AG04449 (cell line): Measurements from ENCODE around the gene TSPAN9.

ENCODE experiments used
- CTCF ChIA-PET: fragments of 350-600 bp; formaldehyde crosslinking; extraction: SDS; loops from one replicate; lab custom pipeline; 2021; ENCODE audit warnings: antibody characterized with exemption; lab: Yijun Ruan, JAX
- POLR2A ChIA-PET: fragments of 400-600, 350-600 bp; formaldehyde crosslinking; extraction: SDS; loops from one replicate; lab custom pipeline; 2020; ENCODE audit warnings: antibody characterized with exemption, inconsistent platforms; lab: Yijun Ruan, JAX
- DNase-seq: peaks from one replicate; pipeline ENCODE4 v3.0.0-alpha.2; 2010; ENCODE audit warnings: low read depth, low spot score
- H3K4me3 ChIP-seq: 2 replicates; pipeline ENCODE4 v1.5.1; 2011; ENCODE audit warnings: low read depth, mild to moderate bottlenecking, control low read depth, low read length
- CTCF ChIP-seq: IDR thresholded peaks from one replicate; pipeline ENCODE4 v1.5.1; 2011; ENCODE audit warnings: mild to moderate bottlenecking, moderate library complexity, low read length, control low read depth, inconsistent platforms; ENCODE audit not compliant: insufficient read depth; ENCODE audit errors: missing control alignments

The TSPAN9 gene

GRCh38 chr12:3144495-3144894 is 67.3 kb downstream of the TSPAN9 start:
- no peak overlapping the region for H3K4me3 ChIP-seq
- ChIA-PET CTCF (interaction anchor here (0.9 to 8.6 kb wide), 6 partner anchors 10 to 131 kb away, joined by 3 to 100 read pairs (median 7); no protein-coding TSS in a partner anchor), POLR2A (no interaction called here)
- TF ChIP-seq CTCF: no peak
- no peak for DNase-seq

GRCh38 chr12:3145033-3145432 is 67.9 kb downstream of the TSPAN9 start:
- CTCF ChIA-PET: interaction anchor here (0.9 to 8.6 kb wide), 5 partner anchors 10 to 131 kb away, joined by 3 to 100 read pairs (median 7); no protein-coding TSS in a partner anchor
- no peak for DNase-seq
- POLR2A ChIA-PET: no interaction called here
- no peak overlapping the region for H3K4me3 ChIP-seq
- no peak for TF ChIP-seq CTCF

GRCh38 chr12:3145546-3146310 is 68.5 kb downstream of the TSPAN9 start:
- H3K4me3 ChIP-seq: no peak overlapping the region
- POLR2A ChIA-PET: no interaction called here
- CTCF ChIA-PET: interaction anchor here (1.0 to 8.9 kb wide), 5 partner anchors 11 to 129 kb away, joined by 3 to 100 read pairs (median 11); no protein-coding TSS in a partner anchor
- no peak for TF ChIP-seq CTCF
- no peak for DNase-seq

- no peak for TF ChIP-seq CTCF
- ChIA-PET POLR2A (no interaction called here), CTCF (interaction anchor here (1.1 to 8.9 kb wide), 4 partner anchors 13 to 128 kb away, joined by 3 to 100 read pairs (median 36); no protein-coding TSS in a partner anchor)
- DNase-seq: no peak
- no peak overlapping the region for H3K4me3 ChIP-seq
Measured at GRCh38 chr12:3147260-3147659, 70.1 kb downstream of the TSPAN9 start.

- ChIA-PET CTCF (interaction anchor here (0.8 to 8.9 kb wide), 7 partner anchors 14 to 152 kb away, joined by 3 to 100 read pairs (median 7); no protein-coding TSS in a partner anchor), POLR2A (no interaction called here)
- no peak overlapping the region for H3K4me3 ChIP-seq
- no peak for DNase-seq
- TF ChIP-seq CTCF: no peak
Measured at GRCh38 chr12:3148366-3149000, 71.3 kb downstream of the TSPAN9 start.
